Measurements from ENCODE around the gene LEP. TPM values are rescaled to one million over a fixed set of nuclear protein-coding genes. Genes with fewer than 3 reads are reported as not detected.

The LEP gene
- total RNA-seq = 7.4 TPM

DNA sequence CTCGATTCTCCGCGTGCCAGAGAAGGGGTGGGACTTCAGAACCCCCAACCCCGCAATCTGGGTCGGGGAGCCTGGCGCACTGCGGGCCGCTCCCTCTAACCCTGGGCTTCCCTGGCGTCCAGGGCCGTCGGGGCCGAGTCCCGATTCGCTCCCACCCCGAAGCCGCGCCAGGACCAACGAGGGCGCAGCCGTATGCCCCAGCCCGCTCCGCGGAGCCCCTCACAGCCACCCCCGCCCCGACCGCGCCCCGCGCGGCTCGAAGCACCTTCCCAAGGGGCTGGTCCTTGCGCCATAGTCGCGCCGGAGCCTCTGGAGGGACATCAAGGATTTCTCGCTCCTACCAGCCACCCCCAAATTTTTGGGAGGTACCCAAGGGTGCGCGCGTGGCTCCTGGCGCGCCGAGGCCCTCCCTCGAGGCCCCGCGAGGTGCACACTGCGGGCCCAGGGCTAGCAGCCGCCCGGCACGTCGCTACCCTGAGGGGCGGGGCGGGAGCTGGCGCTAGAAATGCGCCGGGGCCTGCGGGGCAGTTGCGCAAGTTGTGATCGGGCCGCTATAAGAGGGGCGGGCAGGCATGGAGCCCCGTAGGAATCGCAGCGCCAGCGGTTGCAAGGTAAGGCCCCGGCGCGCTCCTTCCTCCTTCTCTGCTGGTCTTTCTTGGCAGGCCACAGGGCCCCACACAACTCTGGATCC, at the start of gene LEP:
Gene LEP, plus strand, starts transcription at position 583 of the 691 bp plus-strand sequence. CDS start 10,741 bp downstream, outside the sequence.
- H3K4me1 ChIP-seq = no peaks in the 10 kb centered on the region
- TF ChIP-seq POLR2A (IDR thresholded peaks at IDR 0.05) (no peak), POLR2AphosphoS5 (IDR thresholded peaks at IDR 0.05; ENCODE audit: insufficient read depth in 1 of 2, low read depth in 1 of 2) (no peak)
- TF ChIP-seq, protein P1, sequence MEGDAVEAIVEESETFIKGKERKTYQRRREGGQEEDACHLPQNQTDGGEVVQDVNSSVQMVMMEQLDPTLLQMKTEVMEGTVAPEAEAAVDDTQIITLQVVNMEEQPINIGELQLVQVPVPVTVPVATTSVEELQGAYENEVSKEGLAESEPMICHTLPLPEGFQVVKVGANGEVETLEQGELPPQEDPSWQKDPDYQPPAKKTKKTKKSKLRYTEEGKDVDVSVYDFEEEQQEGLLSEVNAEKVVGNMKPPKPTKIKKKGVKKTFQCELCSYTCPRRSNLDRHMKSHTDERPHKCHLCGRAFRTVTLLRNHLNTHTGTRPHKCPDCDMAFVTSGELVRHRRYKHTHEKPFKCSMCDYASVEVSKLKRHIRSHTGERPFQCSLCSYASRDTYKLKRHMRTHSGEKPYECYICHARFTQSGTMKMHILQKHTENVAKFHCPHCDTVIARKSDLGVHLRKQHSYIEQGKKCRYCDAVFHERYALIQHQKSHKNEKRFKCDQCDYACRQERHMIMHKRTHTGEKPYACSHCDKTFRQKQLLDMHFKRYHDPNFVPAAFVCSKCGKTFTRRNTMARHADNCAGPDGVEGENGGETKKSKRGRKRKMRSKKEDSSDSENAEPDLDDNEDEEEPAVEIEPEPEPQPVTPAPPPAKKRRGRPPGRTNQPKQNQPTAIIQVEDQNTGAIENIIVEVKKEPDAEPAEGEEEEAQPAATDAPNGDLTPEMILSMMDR (IDR thresholded peaks at IDR 0.05) = no peak
- no peaks in the 10 kb centered on the region for H3K9me3 ChIP-seq
- peaks cover 3% of the 10 kb centered on the region for H3K27me3 ChIP-seq
- peak within 1 kb of the TSS in 1 of 2 donors; percentile 2 for H3K4me3 ChIP-seq
- intact Hi-C loops (cut with DNase I) = no loop called here
- DNase-seq (ENCODE audit: extremely low spot score in 2 of 2) = no peak
- H3K27ac ChIP-seq = no peak within 1 kb of the TSS
- H3K36me3 ChIP-seq = no peaks in the 10 kb centered on the region

DNA sequence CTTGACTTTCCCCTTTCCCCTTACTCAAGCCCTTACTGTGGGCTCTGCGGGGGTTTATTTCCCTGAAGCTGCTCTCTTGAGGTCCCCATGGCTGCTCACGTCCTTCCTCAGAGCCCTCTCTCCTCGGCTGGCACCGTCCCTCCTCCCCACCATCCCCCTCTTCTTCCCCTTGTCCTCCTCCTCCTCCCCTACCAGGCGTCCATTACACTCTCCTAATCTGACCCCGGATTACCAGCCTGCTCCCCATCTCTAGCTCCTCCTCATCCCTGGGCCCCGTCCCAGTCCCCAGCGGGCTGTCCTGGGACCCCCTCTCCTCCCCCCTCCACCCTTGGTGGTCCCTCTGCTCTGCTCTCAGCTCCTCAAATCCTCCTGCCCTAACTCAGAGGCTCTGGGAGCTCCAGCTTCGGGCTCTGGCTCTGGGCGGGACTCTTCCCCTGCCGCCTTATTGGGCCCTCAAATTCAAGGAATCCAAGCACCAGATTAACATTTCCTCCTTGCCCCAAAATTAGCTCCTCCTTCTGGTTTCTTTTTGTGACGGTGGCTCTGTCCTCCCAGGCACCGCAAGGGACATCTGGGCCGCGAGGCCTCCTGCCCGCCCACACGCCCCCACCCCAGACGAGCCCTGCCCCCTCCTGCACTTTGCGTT, 48.5 kb upstream of the LEP start:
- no peak for DNase-seq (ENCODE audit: extremely low spot score in 2 of 2)
- H3K27me3 ChIP-seq = no peaks in the 10 kb centered on the region

DNA sequence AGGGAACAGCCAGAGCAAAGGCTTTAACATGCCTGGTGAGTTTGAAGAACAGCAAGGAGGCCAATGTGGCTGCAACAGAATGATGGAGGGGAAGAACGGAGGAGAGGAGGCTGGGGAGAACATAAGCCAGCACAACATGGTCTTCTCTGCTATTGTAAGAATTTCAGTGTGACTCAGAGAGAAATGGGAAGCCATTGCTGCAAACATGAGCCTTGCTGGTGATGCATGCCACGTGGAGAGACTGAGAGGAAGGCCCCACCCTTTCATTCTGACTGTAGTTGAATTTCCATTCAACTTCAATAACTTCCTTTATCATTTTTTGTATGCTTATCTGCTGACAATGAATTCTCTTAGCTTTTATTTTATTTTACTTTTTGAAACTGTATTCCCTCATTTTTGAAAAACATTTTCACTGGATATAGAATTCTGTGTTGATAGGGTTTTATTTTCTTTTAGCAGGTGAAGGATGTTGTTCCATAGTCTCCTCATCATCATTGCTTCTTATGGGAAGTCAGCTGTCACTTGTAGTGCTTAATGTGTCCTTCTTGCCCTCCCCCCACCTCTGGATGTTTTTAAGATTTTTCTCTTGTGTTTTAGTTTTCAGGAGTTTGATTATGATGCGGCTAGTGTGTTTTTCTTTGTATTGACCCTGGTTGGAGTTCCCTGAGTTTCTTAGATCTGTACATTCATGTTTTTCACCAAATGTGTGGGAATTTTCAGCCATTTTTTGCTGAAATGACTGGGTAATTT, 46.4 kb upstream of the LEP start:
- Histone ChIP-seq H3K4me1 (no peaks in the 10 kb centered on the region), H3K27ac (no peak overlapping the region), H3K9me3 (no peaks in the 10 kb centered on the region), H3K36me3 (no peaks in the 10 kb centered on the region), H3K4me3 (no peak overlapping the region), H3K27me3 (no peaks in the 10 kb centered on the region)
- intact Hi-C loops (cut with DNase I) = no loop called here
- TF ChIP-seq POLR2AphosphoS5 (IDR thresholded peaks at IDR 0.05; ENCODE audit: insufficient read depth in 1 of 2, low read depth in 1 of 2) = no peak
- TF ChIP-seq, protein P1 (IDR thresholded peaks at IDR 0.05) = no peak
- TF ChIP-seq POLR2A (IDR thresholded peaks at IDR 0.05) = no peak
- DNase-seq (ENCODE audit: extremely low spot score in 2 of 2) = no peak

More for the DNA sequence above, 48.5 kb upstream of the LEP start:
- TF ChIP-seq POLR2A (IDR thresholded peaks at IDR 0.05) = no peak
- TF ChIP-seq, protein P1 (IDR thresholded peaks at IDR 0.05) = no peak
- TF ChIP-seq POLR2AphosphoS5 (IDR thresholded peaks at IDR 0.05; ENCODE audit: insufficient read depth in 1 of 2, low read depth in 1 of 2) = no peak
- no peak overlapping the region for H3K27ac ChIP-seq
- no peaks in the 10 kb centered on the region for H3K4me1 ChIP-seq
- H3K4me3 ChIP-seq = no peak overlapping the region
- no peaks in the 10 kb centered on the region for H3K9me3 ChIP-seq
- no peaks in the 10 kb centered on the region for H3K36me3 ChIP-seq
- intact Hi-C loops (cut with DNase I) = no loop called here

DNA sequence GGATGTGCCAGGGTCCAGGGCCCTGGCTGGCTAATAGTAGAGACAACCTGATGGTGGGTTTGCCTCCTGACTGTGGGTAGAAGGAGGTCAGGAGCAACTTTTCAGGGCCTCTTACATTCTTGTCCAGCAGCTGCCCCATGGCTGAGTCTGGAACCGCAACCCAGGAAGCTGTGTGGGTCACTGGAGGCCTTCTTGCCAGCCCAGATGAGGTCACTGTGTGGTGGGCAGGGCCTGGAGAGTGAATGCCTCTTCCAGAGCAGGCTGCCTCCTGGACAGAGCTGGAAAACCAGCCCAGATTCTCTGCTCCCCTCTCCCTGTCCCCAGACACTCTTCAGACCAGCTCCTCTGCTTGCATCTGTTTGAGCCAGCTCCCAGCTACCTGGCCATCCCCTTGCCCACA, 43.5 kb upstream of the LEP start:
- TF ChIP-seq POLR2AphosphoS5 (IDR thresholded peaks at IDR 0.05; ENCODE audit: insufficient read depth in 1 of 2, low read depth in 1 of 2) (no peak), POLR2A (IDR thresholded peaks at IDR 0.05) (no peak)
- TF ChIP-seq, protein P1 (IDR thresholded peaks at IDR 0.05) = no peak
- Histone ChIP-seq H3K27ac (no peak overlapping the region), H3K36me3 (no peaks in the 10 kb centered on the region), H3K4me1 (peaks cover 11% of the 10 kb centered on the region), H3K27me3 (no peaks in the 10 kb centered on the region), H3K4me3 (no peak overlapping the region), H3K9me3 (no peaks in the 10 kb centered on the region)
- intact Hi-C loops (cut with DNase I) = no loop called here
- DNase-seq (ENCODE audit: extremely low spot score in 2 of 2) = no peak
